A204.1 (cell line): Measurements from ENCODE around the gene GPRIN2.
"Not testable (repeated sequence)": the region's sequence is repeated elsewhere in the genome, so short reads cannot be mapped to it uniquely, and the experiment has no call there.

ENCODE experiments used
- FAIRE-seq: peaks from 2 replicates; lab custom pipeline; 2012; peaks lifted over from hg19 to GRCh38; lab: Jason Lieb, UNC

The GPRIN2 gene

GRCh38 chr10:46537309-46537708 is 19.1 kb downstream of the GPRIN2 start:
- no peak for FAIRE-seq

DNA sequence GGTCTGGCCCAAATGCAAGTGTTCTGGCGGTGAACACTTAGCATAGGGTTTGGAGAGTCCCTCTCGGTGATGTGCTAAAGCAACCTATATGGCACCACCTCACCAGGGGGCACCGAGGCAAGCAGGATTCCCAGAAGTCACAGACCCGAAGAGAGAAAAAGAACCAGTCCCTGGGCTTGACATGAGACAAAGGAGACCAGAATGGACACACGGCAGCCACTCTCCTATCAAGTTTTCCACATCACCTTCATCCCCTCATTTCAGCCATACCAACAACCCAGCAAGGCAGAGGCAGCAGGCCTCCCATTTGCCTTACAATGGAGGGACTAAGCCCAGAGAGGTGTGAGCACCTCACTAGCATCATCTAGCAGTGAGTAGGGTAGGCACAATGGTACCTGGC is 19.7 kb downstream of the GPRIN2 start:
- FAIRE-seq, result no peak

GRCh38 chr10:46536171-46536570 is 20.3 kb downstream of the GPRIN2 start:
- no peak for FAIRE-seq

GRCh38 chr10:46534828-46535524 is 21.5 kb downstream of the GPRIN2 start:
- FAIRE-seq, result no peak

- FAIRE-seq, result not testable (repeated sequence)
Measured at GRCh38 chr10:46532256-46532655, 24.2 kb downstream of the GPRIN2 start.

DNA sequence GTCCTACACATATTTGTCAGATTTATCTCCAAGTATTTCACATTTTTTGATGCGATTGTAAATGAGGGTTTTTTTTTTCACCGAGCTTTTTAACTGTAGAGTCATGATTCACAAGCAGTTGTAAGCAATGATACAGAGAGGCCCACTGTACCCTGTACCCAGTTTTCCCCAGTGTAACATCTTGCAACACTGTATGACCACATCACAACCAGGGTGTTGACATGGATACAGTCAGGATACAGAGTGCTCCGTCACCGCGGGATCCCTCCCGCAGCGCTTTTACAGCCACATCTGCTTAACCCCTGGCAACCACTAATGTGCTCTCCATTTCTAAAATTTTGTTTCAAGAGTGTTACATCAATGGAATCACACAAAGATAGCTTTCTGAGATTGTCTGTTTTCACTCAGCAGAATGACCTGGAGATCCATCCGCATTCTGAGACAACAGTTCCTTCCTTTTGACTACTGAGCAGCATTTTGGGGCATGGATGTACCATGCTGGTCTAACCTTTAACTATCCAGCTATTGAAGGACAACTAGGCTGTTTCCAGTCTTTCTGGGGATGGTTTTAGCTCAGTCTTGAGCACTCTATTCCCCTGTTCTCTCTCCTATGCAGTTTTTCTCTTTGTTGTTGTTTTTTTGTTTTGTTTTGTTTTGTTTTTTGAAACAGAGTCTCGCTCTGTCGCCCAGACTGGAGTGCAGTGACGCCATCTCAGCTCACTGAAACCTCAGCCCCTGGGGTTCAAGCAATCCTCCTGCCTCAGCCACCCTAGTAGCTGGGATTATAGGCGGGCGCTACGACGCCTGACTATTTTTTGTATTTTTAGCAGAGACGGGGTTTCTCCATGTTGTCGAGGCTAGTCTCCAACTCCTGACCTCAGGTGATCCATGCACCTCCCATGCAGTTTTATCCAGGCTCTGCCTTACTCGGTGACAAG is 25.9 kb downstream of the GPRIN2 start:
- FAIRE-seq, result no peak

- not testable (repeated sequence) for FAIRE-seq
Measured at GRCh38 chr10:46529742-46530141, 26.7 kb downstream of the GPRIN2 start.

DNA sequence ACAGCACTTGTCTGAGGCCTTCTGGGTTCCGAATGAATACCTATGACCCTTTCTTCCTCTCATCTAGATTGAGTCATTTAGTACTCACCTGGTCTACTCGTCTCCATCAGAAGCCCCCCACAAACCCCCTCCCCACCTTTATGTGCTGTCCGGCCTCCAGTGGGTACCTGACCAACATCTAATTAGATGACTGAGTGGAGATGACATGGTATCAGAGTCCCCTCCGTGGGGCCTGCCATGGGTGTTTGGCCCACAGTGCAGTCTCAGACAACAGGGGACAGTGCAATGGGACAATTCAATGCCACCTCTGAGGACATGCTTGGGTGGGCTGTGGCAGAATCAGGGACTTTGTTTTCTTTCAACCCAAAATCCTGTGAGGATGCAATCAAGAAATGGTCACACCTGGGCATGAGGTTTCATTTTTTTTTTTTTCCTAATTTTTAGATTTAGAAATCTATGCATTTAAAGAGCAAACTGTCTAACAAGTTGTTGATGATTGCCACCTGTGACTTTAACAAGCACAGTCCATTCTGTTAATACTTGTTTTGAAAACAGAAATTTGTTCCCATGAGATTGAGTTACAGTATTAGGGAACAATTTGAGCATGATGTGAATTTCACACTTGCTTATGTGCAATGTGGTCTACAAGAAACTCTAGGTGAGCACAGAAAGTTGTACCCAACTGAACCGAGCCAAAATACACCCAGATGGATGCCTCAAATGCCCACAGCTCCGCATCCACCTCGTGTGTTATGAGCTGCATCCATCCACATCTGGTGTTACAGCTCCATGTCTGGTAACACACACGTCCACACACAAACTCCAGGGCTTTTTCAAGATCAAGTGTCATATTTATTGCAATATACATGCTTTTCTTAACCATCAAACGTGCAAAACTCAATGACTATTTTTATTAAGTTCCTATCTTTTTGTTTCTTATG is 27.5 kb downstream of the GPRIN2 start:
- FAIRE-seq, result no peak

DNA sequence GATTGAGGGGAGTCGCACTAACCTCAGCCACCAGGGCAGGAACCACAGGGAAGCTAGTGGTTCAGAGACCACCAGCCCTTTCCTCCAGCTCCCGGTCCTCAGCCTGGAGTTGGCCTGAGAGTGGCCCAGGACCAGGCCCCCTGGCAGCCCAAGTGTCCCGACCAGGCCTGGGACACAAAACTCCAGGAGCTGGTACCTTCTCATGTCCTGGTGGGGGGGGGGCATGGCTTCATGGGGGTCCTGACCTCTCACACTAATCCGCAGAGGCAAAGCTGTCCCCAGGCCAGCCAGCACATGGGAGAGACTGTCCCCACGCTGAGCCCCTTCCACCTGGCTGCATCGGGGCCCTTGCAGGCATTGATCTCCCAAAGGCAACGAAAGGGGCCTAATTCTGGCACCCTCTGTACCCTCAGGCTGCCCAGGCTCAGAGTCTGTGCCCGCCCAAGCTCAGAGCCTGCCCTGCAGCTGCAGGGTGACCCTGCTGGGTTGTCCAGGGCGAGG is 28.2 kb downstream of the GPRIN2 start:
- FAIRE-seq, result no peak

DNA sequence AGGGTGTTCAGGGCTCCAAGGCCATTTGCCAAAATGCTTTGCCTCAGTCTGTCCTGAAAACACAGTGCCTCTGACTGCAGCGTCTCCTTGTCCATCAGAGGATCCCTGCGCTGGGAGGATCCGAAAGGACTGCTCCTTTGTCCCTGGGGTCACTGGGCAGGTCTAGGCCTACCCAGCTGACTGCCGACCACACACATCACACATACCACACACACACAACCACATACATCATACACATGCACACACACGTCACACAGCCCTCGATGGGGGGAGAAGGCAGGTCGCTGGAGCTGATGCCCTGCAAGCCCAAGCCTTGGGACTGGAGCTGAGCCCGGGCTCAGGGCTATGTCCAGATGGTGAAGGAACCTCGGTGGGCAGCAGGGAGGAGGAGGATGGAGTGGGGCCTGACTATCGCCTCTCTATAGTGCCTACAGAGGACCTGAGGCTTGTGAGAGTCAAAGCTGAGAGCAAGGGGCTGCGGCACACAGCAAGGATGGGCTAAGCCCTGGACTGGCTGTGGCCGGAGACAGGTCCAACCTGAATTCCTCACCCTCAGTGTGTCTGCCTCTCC is 29.1 kb downstream of the GPRIN2 start:
- FAIRE-seq, result no peak

GRCh38 chr10:46526682-46527038 is 29.8 kb downstream of the GPRIN2 start:
- no peak for FAIRE-seq

- FAIRE-seq, result no peak
Measured at GRCh38 chr10:46525824-46526681, 30.4 kb downstream of the GPRIN2 start.

DNA sequence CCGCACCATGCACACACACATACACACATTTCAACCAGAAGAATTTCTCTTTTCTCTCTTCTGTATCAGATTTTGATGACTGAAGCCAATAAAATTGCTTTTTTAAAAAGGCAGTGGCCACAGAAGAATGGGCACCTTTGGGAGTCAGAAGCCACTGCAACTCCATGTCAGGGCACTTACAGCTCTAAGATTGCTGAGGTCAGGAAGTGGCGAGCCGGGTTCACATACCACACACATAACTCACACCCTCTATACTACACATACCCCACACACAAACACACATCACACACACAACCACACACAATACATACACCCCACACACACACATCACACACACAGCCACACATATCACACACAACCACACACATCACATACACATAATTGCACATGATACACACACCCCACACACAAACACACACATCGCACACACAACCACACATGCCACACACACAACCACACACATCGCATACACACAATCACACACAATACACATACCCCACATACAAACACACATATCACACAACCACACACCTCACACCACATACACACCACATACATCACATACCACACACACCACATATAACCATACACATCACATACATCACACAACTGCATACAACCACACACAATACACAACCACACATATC is 31.2 kb downstream of the GPRIN2 start:
- no peak for FAIRE-seq

DNA sequence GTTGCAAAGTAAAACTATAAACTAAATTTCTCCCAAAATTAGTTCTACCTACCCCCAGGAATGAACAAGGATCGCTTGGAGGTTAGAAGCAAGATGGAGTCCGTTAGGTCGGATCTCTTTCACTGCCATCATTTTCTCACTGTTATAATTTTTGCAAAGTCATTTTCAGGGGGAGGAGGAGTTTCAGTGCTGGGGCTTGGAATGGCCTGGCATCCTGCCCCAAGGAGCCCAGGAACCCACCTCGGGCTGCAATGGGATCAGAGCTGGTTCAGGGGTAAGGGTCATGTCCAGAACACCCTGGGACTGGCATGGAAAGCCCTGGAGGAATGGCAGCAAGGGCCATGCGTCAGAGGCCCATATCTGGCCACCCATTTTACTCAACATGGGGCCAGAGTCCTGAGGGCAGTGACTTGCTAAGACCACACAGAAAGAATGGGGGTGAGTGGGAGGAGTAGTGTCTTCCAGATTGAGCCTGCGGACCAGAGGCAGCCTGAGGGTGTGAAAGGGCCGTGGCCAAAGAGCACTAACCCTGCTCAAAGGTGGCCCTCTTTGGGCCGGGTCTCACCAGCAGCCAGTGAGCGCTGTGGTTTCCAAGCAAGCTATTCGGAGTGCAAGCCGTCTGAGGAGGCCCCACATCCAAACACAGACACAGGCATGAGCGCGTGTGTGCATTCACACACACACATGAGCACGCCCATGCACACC is 31.8 kb downstream of the GPRIN2 start:
- no peak for FAIRE-seq

GRCh38 chr10:46523962-46524471 is 32.4 kb downstream of the GPRIN2 start:
- no peak for FAIRE-seq

DNA sequence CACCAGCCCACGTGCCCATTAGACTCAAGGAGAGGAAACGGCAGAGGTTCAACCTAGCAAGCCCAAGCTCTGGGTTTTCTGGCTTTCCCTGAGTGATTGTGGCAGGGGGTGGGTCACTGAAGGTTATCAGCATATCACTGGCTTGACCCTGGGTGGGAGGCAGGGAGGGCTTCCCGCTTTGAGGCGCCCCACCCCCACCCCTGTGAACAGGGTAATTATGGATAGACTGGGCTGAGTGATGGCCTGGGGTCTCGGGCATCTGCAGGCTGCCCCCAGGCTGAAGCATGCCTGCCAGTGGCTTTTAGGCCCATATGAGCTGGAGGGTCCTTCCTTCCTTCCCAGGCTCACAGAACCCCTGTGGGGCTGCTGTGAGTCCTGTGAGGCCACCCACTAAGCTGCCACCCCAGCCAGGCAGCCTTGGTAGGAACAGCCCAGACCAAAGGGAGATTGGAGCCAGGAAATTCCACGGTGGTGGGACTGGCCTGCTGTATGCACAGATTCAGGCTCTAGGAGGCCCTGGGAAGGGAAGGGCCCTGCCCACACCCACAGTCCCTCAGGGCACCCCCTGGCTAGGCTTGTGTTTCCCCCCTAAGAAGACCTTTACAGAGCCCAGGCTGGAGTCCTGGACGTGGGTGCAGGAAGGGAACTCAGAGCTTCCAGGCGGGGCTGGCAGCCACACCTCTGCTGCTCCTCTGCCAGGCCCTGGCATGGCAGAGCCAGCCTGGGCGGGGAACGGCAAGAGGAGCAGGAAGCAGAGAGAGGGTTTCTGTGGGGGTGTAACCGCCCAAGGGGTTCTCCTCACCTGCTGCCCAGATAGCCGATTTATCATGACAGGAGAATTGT is 33.1 kb downstream of the GPRIN2 start:
- no peak for FAIRE-seq

- FAIRE-seq, result no peak
Measured at GRCh38 chr10:46522295-46523118, 34.0 kb downstream of the GPRIN2 start.

- no peak for FAIRE-seq
Measured at GRCh38 chr10:46520941-46521340, 35.5 kb downstream of the GPRIN2 start.
